ENCODE results near the gene PARD3.

PARD3 gene

DNA sequence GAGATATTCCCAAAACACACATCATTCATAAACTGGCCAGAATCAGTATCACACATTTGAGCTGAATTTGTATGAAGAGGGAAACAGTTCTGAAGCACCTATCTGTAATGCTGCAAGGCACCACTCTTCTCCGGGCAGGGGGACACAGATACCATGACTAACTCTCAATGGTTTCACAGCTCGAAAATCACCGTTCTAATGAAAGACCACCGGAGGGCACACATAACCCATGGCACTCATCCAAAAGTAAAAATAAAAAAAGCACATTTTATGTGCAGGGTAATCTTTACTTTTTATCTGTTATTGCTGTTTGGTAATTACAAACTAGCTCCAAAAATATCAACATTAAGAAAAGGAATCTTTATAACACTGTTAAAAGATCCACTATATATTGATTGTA, 137.5 kb downstream of the PARD3 start:
- no peak overlapping the region for H3K4me3 Mint-ChIP-seq
- H3K36me3 Mint-ChIP-seq: no peaks in the 10 kb centered on the region
- H3K9me3 Mint-ChIP-seq (ENCODE audit: low read depth): no peaks in the 10 kb centered on the region
- H3K27me3 Mint-ChIP-seq: peaks cover 3% of the 10 kb centered on the region
- no peaks in the 10 kb centered on the region for H3K4me1 Mint-ChIP-seq (ENCODE audit: low read depth)
- no peak overlapping the region for H3K27ac Mint-ChIP-seq

DNA sequence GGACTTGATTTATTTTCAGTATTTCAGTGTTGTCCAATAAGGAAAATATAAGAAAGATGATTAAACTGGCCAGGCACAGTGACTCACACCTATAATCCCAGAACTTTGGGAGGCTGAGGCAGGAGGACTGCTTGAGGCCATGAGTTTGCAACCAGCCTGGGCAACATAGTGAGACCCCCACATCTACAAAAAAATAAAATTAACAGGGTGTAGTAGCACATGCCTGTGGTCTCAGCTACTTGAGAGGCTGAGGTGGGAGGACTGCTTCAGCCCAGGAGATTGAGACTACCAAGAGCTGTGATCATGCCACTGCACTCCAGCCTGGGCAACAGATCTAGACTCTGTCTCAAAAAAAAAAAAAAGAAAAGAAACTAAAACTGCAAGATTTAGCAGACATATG, 138.0 kb downstream of the PARD3 start:
- H3K27me3 Mint-ChIP-seq: peaks cover 3% of the 10 kb centered on the region
- H3K4me3 Mint-ChIP-seq: no peak overlapping the region
- no peak overlapping the region for H3K27ac Mint-ChIP-seq
- no peaks in the 10 kb centered on the region for H3K36me3 Mint-ChIP-seq
- H3K4me1 Mint-ChIP-seq (ENCODE audit: low read depth): no peaks in the 10 kb centered on the region
- H3K9me3 Mint-ChIP-seq (ENCODE audit: low read depth): no peaks in the 10 kb centered on the region

DNA sequence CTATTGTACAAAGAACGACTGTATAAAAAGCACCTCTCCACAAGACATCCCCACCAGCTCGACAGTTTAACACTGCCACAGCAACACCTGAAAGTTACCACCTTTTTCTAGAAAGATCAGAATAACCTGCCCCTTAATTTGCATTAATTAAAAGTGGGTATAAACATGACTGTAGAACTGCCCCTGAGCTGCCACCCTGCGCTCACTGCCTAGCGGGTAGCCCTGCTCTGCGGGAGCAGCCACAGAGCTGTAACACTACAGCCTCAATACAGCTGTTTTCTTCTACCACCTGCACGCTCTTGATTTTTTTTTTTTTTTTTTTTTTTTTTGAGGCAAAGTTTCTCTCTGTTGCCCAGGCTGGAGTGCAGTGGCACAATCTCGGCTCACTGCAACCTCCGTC, 140.9 kb downstream of the PARD3 start:
- Mint-ChIP-seq H3K36me3 (no peaks in the 10 kb centered on the region), H3K4me1 (ENCODE audit: low read depth) (no peaks in the 10 kb centered on the region), H3K27ac (no peak overlapping the region), H3K27me3 (peaks cover 3% of the 10 kb centered on the region), H3K9me3 (ENCODE audit: low read depth) (no peaks in the 10 kb centered on the region), H3K4me3 (no peak overlapping the region)

DNA sequence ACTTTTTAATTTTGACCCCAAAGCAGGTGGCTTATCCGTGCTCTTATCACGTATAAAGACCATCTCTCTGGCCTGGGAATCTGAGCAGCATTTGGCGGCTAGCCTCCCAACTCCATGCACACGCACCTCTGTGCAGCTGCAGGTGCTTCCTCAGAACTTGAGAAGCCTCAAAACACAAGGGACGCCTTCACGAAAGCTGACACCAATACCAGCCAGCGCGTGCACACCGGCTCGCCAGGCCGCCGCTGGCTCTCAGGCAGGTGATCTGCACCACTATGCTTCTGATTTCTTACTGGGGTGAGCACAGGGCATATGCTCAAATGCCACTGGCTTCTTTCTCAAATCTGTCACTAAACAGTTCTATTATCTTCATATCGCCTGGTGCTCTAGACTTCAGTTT, 145.0 kb downstream of the PARD3 start:
- Mint-ChIP-seq H3K36me3 (no peaks in the 10 kb centered on the region), H3K4me1 (ENCODE audit: low read depth) (no peaks in the 10 kb centered on the region), H3K4me3 (no peak overlapping the region), H3K27ac (no peak overlapping the region), H3K9me3 (ENCODE audit: low read depth) (no peaks in the 10 kb centered on the region), H3K27me3 (peaks cover 3% of the 10 kb centered on the region)

DNA sequence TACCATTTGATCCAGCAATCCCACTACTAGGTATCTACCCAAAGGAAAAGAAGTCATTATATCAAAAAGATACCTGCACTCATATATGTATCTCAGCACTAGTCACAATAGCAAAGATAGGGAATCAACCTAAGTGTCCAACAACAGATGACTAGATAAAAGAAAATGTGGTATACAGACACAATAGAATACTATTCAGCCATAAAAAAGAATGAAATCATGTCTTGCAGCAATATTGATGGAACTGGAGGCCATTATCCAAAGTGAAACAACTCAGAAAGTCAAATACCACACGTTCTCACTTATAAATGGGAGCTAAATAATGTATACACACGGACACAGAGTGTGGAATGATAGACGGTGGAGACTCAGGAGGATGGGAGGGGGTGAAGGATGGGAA, 146.0 kb downstream of the PARD3 start:
- Mint-ChIP-seq H3K9me3 (ENCODE audit: low read depth) (no peaks in the 10 kb centered on the region), H3K36me3 (no peaks in the 10 kb centered on the region), H3K4me3 (no peak overlapping the region), H3K4me1 (ENCODE audit: low read depth) (no peaks in the 10 kb centered on the region), H3K27me3 (peaks cover 1% of the 10 kb centered on the region), H3K27ac (no peak overlapping the region)

DNA sequence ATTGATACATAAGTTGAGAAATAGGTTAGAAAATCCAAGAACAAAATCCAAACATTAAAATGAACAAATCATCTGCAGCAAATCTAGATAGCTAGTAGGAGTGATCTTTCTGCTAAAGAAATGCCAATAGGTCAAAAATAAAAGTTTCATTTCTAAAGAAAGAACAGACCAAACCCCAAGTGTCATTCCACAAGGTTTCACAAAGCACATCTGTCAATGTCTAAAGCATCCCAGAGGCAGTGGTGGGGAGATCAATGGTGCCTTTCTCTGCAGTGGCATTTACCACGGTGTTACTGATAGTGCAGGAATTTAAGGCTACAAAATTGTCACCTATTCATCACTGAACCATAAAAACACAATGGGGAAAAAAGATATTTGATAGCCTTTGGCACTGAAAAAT, 147.9 kb downstream of the PARD3 start:
- Mint-ChIP-seq H3K4me3 (no peak overlapping the region), H3K27ac (no peak overlapping the region), H3K36me3 (no peaks in the 10 kb centered on the region), H3K27me3 (no peaks in the 10 kb centered on the region), H3K4me1 (ENCODE audit: low read depth) (no peaks in the 10 kb centered on the region), H3K9me3 (ENCODE audit: low read depth) (no peaks in the 10 kb centered on the region)

DNA sequence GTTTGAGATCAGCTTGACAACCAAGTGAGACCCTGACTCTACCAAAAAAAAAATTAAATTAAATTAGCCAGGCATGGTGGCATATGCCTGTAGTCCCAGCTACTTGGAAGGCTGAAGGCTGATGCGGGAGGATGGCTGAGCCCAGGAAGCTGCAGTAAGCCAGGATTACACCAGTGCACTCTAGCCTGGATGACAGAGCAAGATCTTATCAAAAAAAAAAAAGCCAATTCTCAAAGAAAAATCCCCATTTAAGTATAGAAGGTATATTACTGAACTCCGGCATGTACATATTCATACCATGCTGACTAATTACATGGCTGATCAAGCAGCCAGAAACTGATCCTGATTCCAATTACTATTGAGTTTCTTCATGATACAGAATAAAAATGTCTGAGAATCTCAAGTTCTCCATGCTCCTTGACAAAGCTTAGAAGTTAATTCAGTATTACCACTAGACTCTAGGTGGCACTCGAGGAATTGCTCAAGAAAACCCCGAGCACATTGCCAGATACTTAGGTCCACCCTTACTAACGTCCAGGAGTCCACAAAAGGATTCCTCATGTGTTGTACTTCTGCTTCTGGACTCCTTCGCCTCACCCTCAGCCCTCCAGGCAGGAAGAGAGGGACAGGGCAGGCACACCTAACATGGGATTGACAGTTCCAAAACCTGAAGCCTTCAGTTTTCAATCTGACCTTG, 148.9 kb downstream of the PARD3 start:
- Mint-ChIP-seq H3K27me3 (no peaks in the 10 kb centered on the region), H3K36me3 (no peaks in the 10 kb centered on the region), H3K4me3 (no peak overlapping the region), H3K4me1 (ENCODE audit: low read depth) (no peaks in the 10 kb centered on the region), H3K27ac (no peak overlapping the region), H3K9me3 (ENCODE audit: low read depth) (no peaks in the 10 kb centered on the region)

DNA sequence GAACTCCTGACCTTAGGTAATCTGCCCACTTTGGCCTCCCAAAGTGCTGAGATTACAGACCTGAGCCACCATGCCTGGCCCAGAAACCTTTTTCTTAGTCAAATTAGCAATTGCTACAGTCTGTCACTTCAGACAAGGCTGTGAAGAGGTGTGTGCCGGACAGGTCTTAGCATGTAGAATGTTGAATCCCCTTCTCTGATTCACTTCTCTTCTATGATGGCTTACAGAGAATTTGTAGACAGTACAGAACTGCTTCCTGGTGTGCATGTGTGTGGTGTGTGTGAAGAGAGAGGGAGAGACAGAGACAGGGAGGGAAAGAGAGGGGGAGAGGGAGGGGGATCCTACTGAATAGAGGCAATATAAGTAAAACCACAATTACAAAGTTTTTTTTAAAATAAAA, 150.4 kb downstream of the PARD3 start:
- Mint-ChIP-seq H3K27me3 (no peaks in the 10 kb centered on the region), H3K27ac (no peak overlapping the region), H3K9me3 (ENCODE audit: low read depth) (no peaks in the 10 kb centered on the region), H3K36me3 (no peaks in the 10 kb centered on the region), H3K4me1 (ENCODE audit: low read depth) (no peaks in the 10 kb centered on the region), H3K4me3 (no peak overlapping the region)

DNA sequence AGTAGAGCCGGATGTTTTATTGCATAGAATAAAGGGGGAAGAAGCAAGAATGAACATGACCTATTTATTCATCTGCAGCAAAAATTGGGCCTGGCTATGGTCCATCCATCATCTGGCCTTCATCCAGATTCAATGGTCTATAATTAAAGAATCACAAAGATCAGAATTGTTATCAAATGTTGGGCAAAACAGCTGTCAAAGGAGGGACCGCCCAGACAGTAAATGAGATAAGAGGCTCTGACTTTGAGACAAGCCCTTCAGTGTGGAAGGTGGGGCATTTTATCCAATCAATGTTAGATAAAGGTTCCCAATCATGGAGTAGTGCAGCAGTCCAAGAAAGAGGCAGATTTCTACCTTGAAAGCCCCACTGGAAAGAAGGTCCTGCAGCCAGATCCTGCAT, 153.5 kb downstream of the PARD3 start:
- Mint-ChIP-seq H3K4me3 (no peak overlapping the region), H3K4me1 (ENCODE audit: low read depth) (no peaks in the 10 kb centered on the region), H3K27me3 (no peaks in the 10 kb centered on the region), H3K27ac (no peak overlapping the region), H3K9me3 (ENCODE audit: low read depth) (no peaks in the 10 kb centered on the region), H3K36me3 (no peaks in the 10 kb centered on the region)

DNA sequence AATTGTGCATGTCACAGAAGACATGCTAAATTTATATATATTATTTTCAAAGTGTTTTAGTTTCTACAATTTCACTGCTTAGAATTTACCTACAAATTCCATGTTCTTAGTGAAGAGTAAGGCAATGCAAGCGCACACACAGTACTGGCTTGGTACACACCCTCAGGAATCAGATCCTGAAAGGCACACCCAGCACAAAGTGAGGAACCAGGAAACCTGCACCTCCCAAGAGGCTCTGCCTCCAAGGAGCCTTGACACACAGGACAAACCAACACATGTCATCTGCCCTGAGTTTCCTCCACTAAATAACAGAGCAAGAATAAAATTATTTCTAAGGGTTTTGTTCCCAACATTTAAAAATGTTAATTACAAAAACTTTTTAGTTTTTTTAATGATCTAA, 156.2 kb downstream of the PARD3 start:
- no peak overlapping the region for H3K27ac Mint-ChIP-seq
- no peaks in the 10 kb centered on the region for H3K4me1 Mint-ChIP-seq (ENCODE audit: low read depth)
- H3K36me3 Mint-ChIP-seq: no peaks in the 10 kb centered on the region
- H3K27me3 Mint-ChIP-seq: no peaks in the 10 kb centered on the region
- H3K4me3 Mint-ChIP-seq: no peak overlapping the region
- no peaks in the 10 kb centered on the region for H3K9me3 Mint-ChIP-seq (ENCODE audit: low read depth)

DNA sequence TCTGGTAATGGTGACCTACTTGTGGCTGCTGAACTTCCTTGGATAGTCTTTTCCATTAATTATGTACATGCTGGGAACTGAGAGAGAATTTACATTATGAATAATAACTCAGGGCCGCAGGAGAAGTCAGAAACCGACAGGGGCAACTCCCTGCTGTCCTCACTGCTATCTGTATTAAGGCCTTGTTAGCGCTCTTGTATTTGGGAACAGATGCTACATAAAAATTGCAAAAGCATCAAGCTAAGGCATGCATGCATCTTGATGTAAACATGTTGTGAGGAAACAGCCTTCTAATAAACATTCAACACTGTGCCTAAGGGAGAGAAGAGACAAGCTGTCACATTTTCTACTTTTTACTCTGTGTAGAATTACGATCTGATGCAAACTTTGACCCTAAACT, 158.4 kb downstream of the PARD3 start:
- Mint-ChIP-seq H3K4me3 (no peak overlapping the region), H3K36me3 (no peaks in the 10 kb centered on the region), H3K4me1 (ENCODE audit: low read depth) (no peaks in the 10 kb centered on the region), H3K27me3 (peaks cover 2% of the 10 kb centered on the region), H3K27ac (no peak overlapping the region), H3K9me3 (ENCODE audit: low read depth) (no peaks in the 10 kb centered on the region)

DNA sequence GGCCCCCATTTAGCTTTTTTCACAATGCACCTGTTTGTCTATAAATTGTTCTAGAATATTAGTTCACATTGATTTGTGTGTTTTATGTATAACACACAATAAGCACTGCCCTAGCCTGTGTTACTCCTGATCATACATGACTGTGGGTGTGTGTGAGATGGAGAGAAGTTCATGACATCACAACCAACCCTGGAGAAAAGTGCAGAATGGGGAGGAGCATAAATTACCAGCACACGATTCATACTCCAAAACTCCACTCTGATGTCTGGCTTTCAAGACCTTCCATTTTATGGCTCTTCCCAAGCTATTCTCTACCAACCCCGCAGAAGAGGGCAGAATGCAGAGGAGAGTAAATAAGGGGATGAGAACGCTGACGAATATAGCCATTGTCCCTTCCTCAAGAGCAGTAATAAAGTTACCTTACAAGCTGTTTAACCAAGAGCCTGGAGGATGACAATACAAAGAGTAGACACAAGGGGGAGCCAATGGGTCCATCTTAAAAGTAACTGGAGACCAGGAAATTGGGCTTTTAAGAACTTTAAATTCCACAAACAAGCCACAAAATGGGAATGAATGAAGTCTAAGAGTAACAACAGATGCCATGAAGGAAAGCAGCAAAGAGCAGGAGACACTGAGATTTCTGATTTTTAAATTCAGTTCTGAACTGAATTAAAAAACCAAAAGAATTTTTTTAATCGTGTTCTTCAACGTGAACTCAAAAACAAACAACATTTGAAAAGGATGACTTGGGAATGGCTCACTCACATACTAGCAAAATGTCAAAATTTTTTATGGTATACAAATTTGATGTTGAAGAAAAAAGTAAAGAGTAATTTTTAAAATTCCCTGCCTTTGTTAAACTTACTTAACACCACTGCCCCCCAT, 159.6 kb downstream of the PARD3 start:
- Mint-ChIP-seq H3K36me3 (no peaks in the 10 kb centered on the region), H3K27me3 (peaks cover 2% of the 10 kb centered on the region), H3K9me3 (ENCODE audit: low read depth) (no peaks in the 10 kb centered on the region), H3K27ac (no peak overlapping the region), H3K4me1 (ENCODE audit: low read depth) (no peaks in the 10 kb centered on the region), H3K4me3 (no peak overlapping the region)

DNA sequence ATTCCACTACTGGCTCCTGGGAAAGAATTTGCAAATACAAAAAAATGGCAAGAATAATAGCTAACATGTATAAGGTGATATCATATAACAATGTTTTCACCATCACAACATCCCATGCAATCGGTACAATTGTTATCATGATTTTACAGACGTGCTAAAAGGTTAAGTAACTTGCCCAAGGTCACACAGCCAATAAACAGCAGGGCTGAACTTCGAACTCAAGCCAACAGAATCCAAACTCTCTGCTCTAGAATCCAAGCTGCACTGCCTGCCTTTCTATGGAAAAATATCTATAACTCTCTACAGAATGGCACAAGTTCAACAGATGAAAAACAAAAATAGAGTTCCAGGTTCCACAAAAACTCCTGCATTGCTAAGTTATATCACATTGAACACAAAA, 160.9 kb downstream of the PARD3 start:
- H3K27me3 Mint-ChIP-seq: peaks cover 4% of the 10 kb centered on the region
- no peak overlapping the region for H3K4me3 Mint-ChIP-seq
- no peaks in the 10 kb centered on the region for H3K4me1 Mint-ChIP-seq (ENCODE audit: low read depth)
- H3K27ac Mint-ChIP-seq: no peak overlapping the region
- no peaks in the 10 kb centered on the region for H3K36me3 Mint-ChIP-seq
- no peaks in the 10 kb centered on the region for H3K9me3 Mint-ChIP-seq (ENCODE audit: low read depth)

DNA sequence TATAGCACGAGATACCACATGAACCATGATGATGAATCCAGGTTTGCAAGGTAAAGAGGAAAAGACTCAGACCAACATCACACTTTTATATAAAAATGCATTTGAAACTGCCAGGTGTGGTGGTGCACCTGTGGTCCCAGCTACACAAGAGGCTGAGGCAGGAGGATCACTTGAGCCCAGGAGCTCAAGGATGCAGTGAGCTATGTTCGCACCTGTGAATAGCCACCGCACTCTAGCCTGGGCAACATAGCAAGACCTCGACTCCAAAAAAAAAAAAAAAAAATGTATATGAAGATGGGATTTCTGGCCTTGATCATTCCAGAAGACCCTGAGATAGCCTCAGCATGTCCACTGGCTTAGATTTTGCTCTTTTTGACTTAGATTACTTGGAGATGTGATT, 161.6 kb downstream of the PARD3 start:
- Mint-ChIP-seq H3K4me3 (no peak overlapping the region), H3K27ac (no peak overlapping the region), H3K9me3 (ENCODE audit: low read depth) (no peaks in the 10 kb centered on the region), H3K4me1 (ENCODE audit: low read depth) (no peaks in the 10 kb centered on the region), H3K27me3 (peaks cover 4% of the 10 kb centered on the region), H3K36me3 (no peaks in the 10 kb centered on the region)

DNA sequence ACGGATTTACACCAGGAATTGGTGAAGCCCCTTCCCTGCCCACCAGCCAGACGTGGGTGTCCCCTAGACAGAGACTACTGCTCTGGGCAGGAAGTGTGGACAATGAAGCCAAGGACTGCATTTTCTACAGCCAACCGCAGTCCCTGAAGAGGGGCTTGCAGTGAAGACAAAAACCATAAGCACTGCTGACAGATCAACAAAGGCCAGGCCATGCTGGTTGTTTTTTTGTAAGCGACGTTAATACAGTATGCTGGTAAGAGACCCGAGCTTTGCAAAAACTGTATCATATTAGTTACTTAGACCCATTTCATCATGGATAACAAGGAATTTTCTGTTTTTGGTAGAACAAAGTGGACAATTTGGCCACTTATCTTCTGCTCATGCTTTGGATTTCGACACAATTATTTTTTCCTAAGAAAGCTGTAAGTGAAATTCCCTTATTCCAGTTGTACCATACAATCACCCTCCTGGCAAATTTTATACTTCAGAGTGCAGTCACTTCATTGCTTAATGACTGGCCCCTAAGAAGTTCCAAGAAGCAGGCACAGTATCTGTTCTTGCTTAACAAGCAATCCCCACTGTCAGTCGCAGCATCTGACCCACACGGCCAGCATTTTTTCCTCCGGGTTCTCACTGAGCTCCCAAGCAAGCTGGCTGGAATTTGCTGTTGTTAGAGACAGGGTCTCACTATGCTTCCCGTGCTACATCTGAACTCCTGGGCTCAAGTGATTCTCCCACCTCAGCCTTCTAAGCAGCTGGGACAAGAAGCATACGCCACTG, 163.5 kb downstream of the PARD3 start:
- no peak overlapping the region for H3K4me3 Mint-ChIP-seq
- no peaks in the 10 kb centered on the region for H3K4me1 Mint-ChIP-seq (ENCODE audit: low read depth)
- H3K27ac Mint-ChIP-seq: no peak overlapping the region
- no peaks in the 10 kb centered on the region for H3K36me3 Mint-ChIP-seq
- peaks cover 4% of the 10 kb centered on the region for H3K27me3 Mint-ChIP-seq
- no peaks in the 10 kb centered on the region for H3K9me3 Mint-ChIP-seq (ENCODE audit: low read depth)
